Spleen (tissue), 7 donors: ENCODE measurements around the gene UBE2U.

Experiments used
- POLR2AphosphoS5 ChIP-seq, 3 donors: sonication (generic); formaldehyde crosslinking; IDR thresholded peaks; one replicate each; pipeline ENCODE4 v1.5.1; 2017; ENCODE audit warnings: antibody characterized with exemption in 3 of 3
- TF ChIP-seq, protein P1 (sequence below), 11 experiments: fragments of 200-600 bp in 7 of 11; fragments of 450-650 bp in 4 of 11; sonication (generic) in 4 of 11; IDR thresholded peaks in 8 of 11; conservative IDR thresholded peaks in 3 of 11; 1 replicate in 7 of 11; 2 replicates in 4 of 11; pipeline versions ENCODE4 v1.4.0 to v1.8.0; 2016 to 2021; ENCODE audit warnings: antibody characterized with exemption in 11 of 11, inconsistent platforms in 4 of 11, mild to moderate bottlenecking in 1 of 11
- donor health status: DM: no; HTN: no; CAD: no; lungs with moderate emphysema.
- donor health status: DM: no; HTN: no; CAD: no.
- donor health status: DM: no; HTN: no; CAD: no.

DNA sequence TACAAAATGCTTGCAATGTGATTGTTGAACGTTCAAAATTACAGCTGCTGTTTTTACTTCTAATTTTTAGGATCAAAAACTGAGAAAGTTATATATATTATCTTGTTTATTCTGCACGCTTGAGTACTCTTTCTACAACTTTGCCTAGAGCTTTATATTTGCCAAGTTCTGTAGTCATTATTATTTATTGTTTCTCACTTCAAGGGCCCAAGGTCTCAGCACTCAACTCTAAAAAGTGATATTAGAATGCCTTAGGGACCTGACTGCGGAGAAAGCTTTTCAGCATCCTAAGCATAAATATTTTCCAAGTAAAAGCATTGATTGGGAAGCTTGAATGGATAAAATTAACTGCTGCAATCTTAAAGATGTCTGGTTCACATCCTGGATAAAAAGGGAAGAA, 83.6 kb downstream of the UBE2U start:
- TF ChIP-seq, protein P1, sequence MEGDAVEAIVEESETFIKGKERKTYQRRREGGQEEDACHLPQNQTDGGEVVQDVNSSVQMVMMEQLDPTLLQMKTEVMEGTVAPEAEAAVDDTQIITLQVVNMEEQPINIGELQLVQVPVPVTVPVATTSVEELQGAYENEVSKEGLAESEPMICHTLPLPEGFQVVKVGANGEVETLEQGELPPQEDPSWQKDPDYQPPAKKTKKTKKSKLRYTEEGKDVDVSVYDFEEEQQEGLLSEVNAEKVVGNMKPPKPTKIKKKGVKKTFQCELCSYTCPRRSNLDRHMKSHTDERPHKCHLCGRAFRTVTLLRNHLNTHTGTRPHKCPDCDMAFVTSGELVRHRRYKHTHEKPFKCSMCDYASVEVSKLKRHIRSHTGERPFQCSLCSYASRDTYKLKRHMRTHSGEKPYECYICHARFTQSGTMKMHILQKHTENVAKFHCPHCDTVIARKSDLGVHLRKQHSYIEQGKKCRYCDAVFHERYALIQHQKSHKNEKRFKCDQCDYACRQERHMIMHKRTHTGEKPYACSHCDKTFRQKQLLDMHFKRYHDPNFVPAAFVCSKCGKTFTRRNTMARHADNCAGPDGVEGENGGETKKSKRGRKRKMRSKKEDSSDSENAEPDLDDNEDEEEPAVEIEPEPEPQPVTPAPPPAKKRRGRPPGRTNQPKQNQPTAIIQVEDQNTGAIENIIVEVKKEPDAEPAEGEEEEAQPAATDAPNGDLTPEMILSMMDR (IDR thresholded peaks at IDR 0.05 in 8 of 11, conservative IDR thresholded peaks at IDR 0.05 in 3 of 11): no peak
- TF ChIP-seq POLR2AphosphoS5 (IDR thresholded peaks at IDR 0.05): no peak
